HUDEP-2 (cell line): ENCODE measurements around the gene ECE1.

Experiments
- DNase-seq, 76 experiments: peaks; one replicate each; lab custom pipeline; 2025; ENCODE audit not compliant: unreplicated experiment in 76 of 76; lab: John Stamatoyannopoulos, UW

Gene ECE1

GRCh38 chr1:21289700-21290545 is at the start of gene ECE1:
TSS of gene ECE1 (minus strand) at chr1:21290463. CDS start at chr1:21290414, 49 bp downstream.
- peak in 2 of 76 experiments; percentile 11 to 14 for DNase-seq

- no peak for DNase-seq
These were observed 49.3 kb upstream of the ECE1 start for GRCh38 chr1:21339356-21340229.

- DNase-seq, result no peak
These were observed 48.5 kb upstream of the ECE1 start for GRCh38 chr1:21338573-21339355.

- DNase-seq, result peak in 39 of 76 experiments; percentile 6 to 52 (median 29)
These were observed 47.8 kb upstream of the ECE1 start for GRCh38 chr1:21337928-21338572.

- no peak for DNase-seq
These were observed 47.2 kb upstream of the ECE1 start for GRCh38 chr1:21337454-21337927.

- DNase-seq, result no peak
These were observed 46.8 kb upstream of the ECE1 start for GRCh38 chr1:21337010-21337437.

GRCh38 chr1:21335750-21336224 is 45.5 kb upstream of the ECE1 start:
- DNase-seq, result peak in 31 of 76 experiments; percentile 12 to 70 (median 40)

- no peak for DNase-seq
These were observed 44.9 kb upstream of the ECE1 start for GRCh38 chr1:21335088-21335691.

GRCh38 chr1:21334214-21335087 is 44.2 kb upstream of the ECE1 start:
- peak in 65 of 76 experiments; percentile 13 to 80 (median 54) for DNase-seq

- DNase-seq, result no peak
These were observed 43.6 kb upstream of the ECE1 start for GRCh38 chr1:21333824-21334213.

- DNase-seq, result no peak
These were observed 42.5 kb upstream of the ECE1 start for GRCh38 chr1:21332554-21333311.

- no peak for DNase-seq
These were observed 41.7 kb upstream of the ECE1 start for GRCh38 chr1:21331752-21332478.

GRCh38 chr1:21330544-21330943 is 40.3 kb upstream of the ECE1 start:
- DNase-seq, result no peak

GRCh38 chr1:21329209-21329844 is 39.1 kb upstream of the ECE1 start:
- DNase-seq, result no peak

GRCh38 chr1:21327566-21328323 is 37.5 kb upstream of the ECE1 start:
- no peak for DNase-seq

- no peak for DNase-seq
These were observed 36.6 kb upstream of the ECE1 start for GRCh38 chr1:21326861-21327344.
